A549 (cell line): ENCODE measurements around the gene RNU1-2. TPM values are rescaled to one million over a fixed set of nuclear protein-coding genes. Genes with fewer than 3 reads are reported as not detected.
A peak's percentile ranks its signal among the peaks of the same experiment; 100 is the strongest.
"Not testable (repeated sequence)": the region's sequence is repeated elsewhere in the genome, so short reads cannot be mapped to it uniquely, and the experiment has no call there.

ENCODE experiments used
- ATAC-seq, 2 experiments: fragments of 200-7000 bp in 1 of 2; fragments of >200 bp in 1 of 2; cut with Nextera tagmentation in 1 of 2; cut with Tn5 transposase in 1 of 2; 3 replicates each; pipeline versions ENCODE4 v1.8.0 to v1.9.1; 2018 to 2020; ENCODE audit warnings: mild to moderate bottlenecking in 1 of 2, moderate library complexity in 1 of 2
- CTCF ChIA-PET: fragments of 300-600 bp; sonication (Branson Sonifier 250); formaldehyde crosslinking; extraction: SDS; loops from one replicate; lab custom pipeline; 2021; ENCODE audit warnings: antibody characterized with exemption, inconsistent platforms; lab: Yijun Ruan, JAX
- POLR2A ChIA-PET: fragments of 350-600 bp; formaldehyde crosslinking; extraction: SDS; loops from one replicate; lab custom pipeline; 2021; ENCODE audit warnings: antibody characterized with exemption, inconsistent platforms; lab: Yijun Ruan, JAX
- DNase-seq, 2 experiments: peaks; one replicate each; pipeline versions ENCODE4 v3.0.0 to v3.0.0-alpha.2; 2011 to 2016; ENCODE audit warnings: low read depth in 1 of 2, low spot score in 1 of 2
- FAIRE-seq: peaks from 2 replicates; lab custom pipeline; 2011; peaks lifted over from hg19 to GRCh38; lab: Jason Lieb, UNC
- H3K27ac ChIP-seq, 2 experiments: fragments of >200 bp; sonication (Bioruptor Twin); formaldehyde crosslinking; 3 replicates each; pipeline ENCODE4 v1.5.1; 2016 to 2017
- H3K4me1 ChIP-seq: fragments of >200 bp; sonication (Bioruptor Twin); formaldehyde crosslinking; 3 replicates; pipeline ENCODE4 v1.6.1; 2016
- H3K4me2 ChIP-seq: fragments of >200 bp; sonication (Bioruptor Twin); formaldehyde crosslinking; 3 replicates; pipeline ENCODE4 v1.6.1; 2016
- H3K4me3 ChIP-seq: fragments of >200 bp; sonication (Bioruptor Twin); formaldehyde crosslinking; 3 replicates; pipeline ENCODE4 v1.5.1; 2016
- H3K9me3 ChIP-seq: fragments of >200 bp; sonication (Bioruptor Twin); formaldehyde crosslinking; 3 replicates; pipeline ENCODE4 v1.6.1; 2016
- BHLHE40 ChIP-seq: IDR thresholded peaks from 2 replicates; pipeline ENCODE4 v1.6.1; 2012; ENCODE audit warnings: low read depth, low read length, inconsistent platforms
- CBX8 ChIP-seq: fragments of 200-600 bp; sonication (generic); IDR thresholded peaks from 2 replicates; pipeline ENCODE4 v1.6.1; 2016
- CEBPB ChIP-seq, 2 experiments: fragments of >200 bp in 1 of 2; sonication (Bioruptor Twin) in 1 of 2; formaldehyde crosslinking in 1 of 2; IDR thresholded peaks; 2 replicates each; pipeline ENCODE4 v1.6.1; 2012 to 2016
- CHD2 ChIP-seq: fragments of 150-350 bp; IDR thresholded peaks from 2 replicates; pipeline ENCODE4 v1.6.1; 2014; ENCODE audit warnings: low read length; ENCODE audit not compliant: partially characterized antibody
- ESRRA ChIP-seq: fragments of 150-350 bp; IDR thresholded peaks from 2 replicates; pipeline ENCODE4 v1.6.1; 2014; ENCODE audit warnings: mild to moderate bottlenecking, low read length, borderline replicate concordance
- FOSL2 ChIP-seq, 2 experiments: fragments of 450-650 bp in 1 of 2; fragments of >200 bp in 1 of 2; sonication (Bioruptor Twin) in 1 of 2; formaldehyde crosslinking; IDR thresholded peaks; 2 replicates each; pipeline versions ENCODE4 v1.5.0 to v1.6.1; 2016 to 2020; ENCODE audit warnings: mild to moderate bottlenecking in 1 of 2, moderate library complexity in 1 of 2
- FOXS1 ChIP-seq: fragments of 250-450 bp; sonication (Bioruptor Pico); IDR thresholded peaks from 2 replicates; pipeline ENCODE4 v1.5.0; 2020; ENCODE audit warnings: mild to moderate bottlenecking, moderate library complexity
- GATA3 ChIP-seq: IDR thresholded peaks from 2 replicates; pipeline ENCODE4 v1.6.1; 2012; ENCODE audit warnings: borderline replicate concordance
- HOXA7 ChIP-seq: fragments of 250-450 bp; sonication (Bioruptor Pico); IDR thresholded peaks from 2 replicates; pipeline ENCODE4 v1.5.0; 2020; ENCODE audit warnings: mild to moderate bottlenecking, moderate library complexity
- JUN ChIP-seq, 2 experiments: fragments of >200 bp; sonication (Bioruptor Twin); formaldehyde crosslinking; IDR thresholded peaks; 2 replicates in 1 of 2; 3 replicates in 1 of 2; pipeline ENCODE4 v1.6.1; 2016 to 2017
- KDM1A ChIP-seq: fragments of 200-600 bp; sonication (generic); IDR thresholded peaks from 2 replicates; pipeline ENCODE4 v1.6.1; 2016; ENCODE audit warnings: low read depth, mild to moderate bottlenecking
- MAFK ChIP-seq: fragments of 450-650 bp; IDR thresholded peaks from 2 replicates; pipeline ENCODE4 v1.6.1; 2014; ENCODE audit not compliant: partially characterized antibody
- NFE2L2 ChIP-seq: fragments of 150-350 bp; conservative IDR thresholded peaks from 2 replicates; pipeline ENCODE4 v1.6.1; 2014; ENCODE audit warnings: low read length
- PHF8 ChIP-seq: fragments of 200-600 bp; sonication (generic); IDR thresholded peaks from 2 replicates; pipeline ENCODE4 v1.6.1; 2016; ENCODE audit warnings: low read depth, mild to moderate bottlenecking, antibody characterized with exemption, moderate library complexity, borderline replicate concordance
- POLR2A ChIP-seq: IDR thresholded peaks from 2 replicates; pipeline ENCODE4 v1.6.1; 2012; ENCODE audit warnings: mild to moderate bottlenecking, low read length
- RAD21 ChIP-seq, 2 experiments: fragments of >200 bp in 1 of 2; sonication (Bioruptor Twin) in 1 of 2; formaldehyde crosslinking in 1 of 2; IDR thresholded peaks in 1 of 2; conservative IDR thresholded peaks in 1 of 2; 2 replicates in 1 of 2; 3 replicates in 1 of 2; pipeline ENCODE4 v1.6.1; 2012 to 2018; ENCODE audit warnings: inconsistent platforms in 1 of 2
- RARB ChIP-seq: fragments of 250-450 bp; sonication (Bioruptor Pico); IDR thresholded peaks from 2 replicates; pipeline ENCODE4 v1.8.0; 2021; ENCODE audit warnings: mild to moderate bottlenecking, moderate library complexity
- RCOR1 ChIP-seq: fragments of 150-350 bp; IDR thresholded peaks from 2 replicates; pipeline ENCODE4 v1.6.1; 2014; ENCODE audit warnings: antibody characterized with exemption, low read length, low read depth
- RFX5 ChIP-seq: fragments of 450-650 bp; IDR thresholded peaks from 2 replicates; pipeline ENCODE4 v1.7.1; 2014; ENCODE audit warnings: antibody characterized with exemption, mild to moderate bottlenecking, moderate library complexity
- RNF2 ChIP-seq: fragments of 200-600 bp; sonication (generic); IDR thresholded peaks from 2 replicates; pipeline ENCODE4 v1.6.1; 2016; ENCODE audit warnings: low read depth, mild to moderate bottlenecking, antibody characterized with exemption, moderate library complexity, borderline replicate concordance
- SMC3 ChIP-seq: fragments of >200 bp; sonication (Bioruptor Twin); formaldehyde crosslinking; IDR thresholded peaks from 3 replicates; pipeline ENCODE4 v1.6.1; 2018; ENCODE audit warnings: inconsistent platforms
- SREBF2 ChIP-seq: fragments of 450-650 bp; IDR thresholded peaks from 2 replicates; pipeline ENCODE4 v1.6.1; 2014; ENCODE audit warnings: mild to moderate bottlenecking, moderate library complexity
- TFCP2L1 ChIP-seq: fragments of 250-450 bp; sonication (Bioruptor Pico); IDR thresholded peaks from 2 replicates; pipeline ENCODE4 v1.5.0; 2021; ENCODE audit warnings: mild to moderate bottlenecking
- TP53 ChIP-seq: fragments of 250-450 bp; sonication (Bioruptor Pico); IDR thresholded peaks from 2 replicates; pipeline ENCODE4 v1.5.0; 2021; ENCODE audit warnings: mild to moderate bottlenecking, moderate library complexity
- WGBS: methylation state at CpG from one replicate; pipeline ENCODE4 v1.1.6; 2017; ENCODE audit errors: missing lambda C conversion rate; 5-methylcytosine and 5-hydroxymethylcytosine counted together
- polyA plus RNA-seq, 4 experiments: library from polyadenylated mRNA; depleted of rRNA in 3 of 4; stranded (reverse); fragments of >200 nt; fragmentation: RNase III in 1 of 4; extraction: RNeasy Plus Mini Kit Qiagen cat#74134 plus additional on column Dnase treatment in 1 of 4; gene quantifications; 2 replicates in 3 of 4; 3 replicates in 1 of 4; pipeline ENCODE4 v1.2.3, GENCODE V29; 2011 to 2017
- TF ChIP-seq, protein P1 (sequence below): IDR thresholded peaks from 2 replicates; pipeline ENCODE4 v1.6.1; 2012; ENCODE audit warnings: low read depth, borderline replicate concordance
- TF ChIP-seq, protein P2 (sequence below): fragments of >200 bp; sonication (Bioruptor Twin); formaldehyde crosslinking; IDR thresholded peaks from 3 replicates; pipeline ENCODE4 v1.6.1; 2016
- TF ChIP-seq, protein P3 (sequence below): IDR thresholded peaks from 2 replicates; pipeline ENCODE4 v1.6.1; 2012
- TF ChIP-seq, protein P4 (sequence below): fragments of 450-650 bp; IDR thresholded peaks from 2 replicates; pipeline ENCODE4 v1.6.1; 2014; ENCODE audit warnings: antibody characterized with exemption

Gene RNU1-2
- polyA plus RNA-seq, 2 of the 4 experiments (the other 2 are of a cell fraction): 6.6 to 56.2 TPM

DNA sequence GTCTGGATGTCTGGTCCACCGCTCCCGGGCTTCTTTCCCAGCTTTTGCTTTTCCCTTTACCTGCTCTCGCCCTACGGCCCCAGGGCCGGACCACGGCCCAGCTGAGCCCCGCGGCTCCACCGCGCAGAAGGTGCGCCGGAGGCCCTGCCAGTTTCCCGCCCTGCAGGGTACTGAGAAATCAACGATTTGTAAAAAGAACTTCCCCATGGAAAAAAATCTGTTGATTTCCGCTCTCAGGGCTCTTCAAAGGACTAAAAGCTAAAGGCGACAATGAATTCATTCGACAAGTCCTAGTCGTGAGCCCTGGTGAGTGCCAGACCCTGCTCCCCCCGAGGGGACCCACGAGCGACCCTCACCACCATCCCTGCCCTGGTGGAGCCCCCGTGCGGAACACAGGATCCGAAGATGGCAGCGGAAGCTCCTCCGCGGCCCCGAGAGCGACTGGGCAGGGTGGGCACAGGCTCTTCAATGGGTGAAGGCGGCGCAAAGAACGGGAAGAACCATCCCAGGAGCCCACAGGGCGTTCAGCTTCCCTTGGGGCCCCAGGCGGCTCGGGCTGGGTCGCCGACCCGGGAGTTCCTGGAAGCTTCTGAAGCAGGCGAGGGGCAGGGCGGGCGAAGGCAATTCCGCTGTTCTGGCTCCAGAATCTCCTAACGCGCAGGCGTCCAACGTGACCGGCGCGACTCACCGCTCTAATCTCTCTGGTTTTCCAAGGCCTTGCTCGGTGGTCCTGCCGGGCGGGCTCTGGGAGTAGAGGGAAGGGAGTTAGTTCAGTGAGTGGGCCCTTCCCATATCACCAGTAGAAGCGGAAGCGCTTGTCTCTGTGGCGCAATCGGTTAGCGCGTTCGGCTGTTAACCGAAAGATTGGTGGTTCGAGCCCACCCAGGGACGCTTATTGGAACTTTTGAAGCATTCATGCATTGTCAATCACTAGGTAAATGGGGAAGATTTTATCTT is 6.6 kb upstream of the RNU1-2 start:
- H3K4me2 ChIP-seq: peak overlapping the region; percentile 77
- ChIA-PET CTCF (interaction anchor here (1.2 to 1.3 kb wide), 2 partner anchors 268 to 277 kb away, joined by 3 to 5 read pairs; no protein-coding TSS in a partner anchor), POLR2A (interaction anchor here (1.2 kb wide), 1 partner anchor 268 kb away, joined by 7 read pairs; no protein-coding TSS in a partner anchor)
- peak; percentile 95 to 97 for ATAC-seq
- H3K4me1 ChIP-seq: peaks cover 5% of the 10 kb centered on the region; the same call in 2 of the 3 replicates
- under 1% methylated on average over 45 of the region's 63 CpGs for WGBS
- H3K9me3 ChIP-seq: no peaks in the 10 kb centered on the region
- peak overlapping the region; percentile 87 to 89 for H3K27ac ChIP-seq
- TF ChIP-seq SREBF2: peak; percentile 52
- TF ChIP-seq SMC3: 0 out of 3 replicates have a peak, but pooled peaks have one; percentile 5
- TF ChIP-seq, protein P1, sequence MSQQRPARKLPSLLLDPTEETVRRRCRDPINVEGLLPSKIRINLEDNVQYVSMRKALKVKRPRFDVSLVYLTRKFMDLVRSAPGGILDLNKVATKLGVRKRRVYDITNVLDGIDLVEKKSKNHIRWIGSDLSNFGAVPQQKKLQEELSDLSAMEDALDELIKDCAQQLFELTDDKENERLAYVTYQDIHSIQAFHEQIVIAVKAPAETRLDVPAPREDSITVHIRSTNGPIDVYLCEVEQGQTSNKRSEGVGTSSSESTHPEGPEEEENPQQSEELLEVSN: peak; percentile 68; the same call in 1 of the 2 replicates
- no peak for TF ChIP-seq RCOR1
- TF ChIP-seq KDM1A: no peak
- no peak for TF ChIP-seq RNF2
- no peak for TF ChIP-seq CBX8
- peak in 1 of 2 experiments; percentile 21; a peak in 1 of 5 replicates for TF ChIP-seq JUN (IDR thresholded peaks at IDR 0.05)
- no peak for TF ChIP-seq HOXA7 (CRISPR knock-in tag)
- TF ChIP-seq, protein P2, sequence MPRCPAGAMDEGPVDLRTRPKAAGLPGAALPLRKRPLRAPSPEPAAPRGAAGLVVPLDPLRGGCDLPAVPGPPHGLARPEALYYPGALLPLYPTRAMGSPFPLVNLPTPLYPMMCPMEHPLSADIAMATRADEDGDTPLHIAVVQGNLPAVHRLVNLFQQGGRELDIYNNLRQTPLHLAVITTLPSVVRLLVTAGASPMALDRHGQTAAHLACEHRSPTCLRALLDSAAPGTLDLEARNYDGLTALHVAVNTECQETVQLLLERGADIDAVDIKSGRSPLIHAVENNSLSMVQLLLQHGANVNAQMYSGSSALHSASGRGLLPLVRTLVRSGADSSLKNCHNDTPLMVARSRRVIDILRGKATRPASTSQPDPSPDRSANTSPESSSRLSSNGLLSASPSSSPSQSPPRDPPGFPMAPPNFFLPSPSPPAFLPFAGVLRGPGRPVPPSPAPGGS: no peak
- no peak for TF ChIP-seq FOXS1
- TF ChIP-seq RAD21 (conservative IDR thresholded peaks at IDR 0.05 in 1 of 2, IDR thresholded peaks at IDR 0.05 in 1 of 2): peak; percentile 9 to 25; a peak in 1 of 5 replicates
- no peak for TF ChIP-seq TFCP2L1 (CRISPR knock-in tag)
- TF ChIP-seq RARB: no peak
- TF ChIP-seq CEBPB (IDR thresholded peaks at IDR 0.05): peak; percentile 62 to 88
- TF ChIP-seq PHF8: peak; percentile 67; the same call in 1 of the 2 replicates
- TF ChIP-seq, protein P3, sequence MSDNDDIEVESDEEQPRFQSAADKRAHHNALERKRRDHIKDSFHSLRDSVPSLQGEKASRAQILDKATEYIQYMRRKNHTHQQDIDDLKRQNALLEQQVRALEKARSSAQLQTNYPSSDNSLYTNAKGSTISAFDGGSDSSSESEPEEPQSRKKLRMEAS: peak; percentile 45; the same call in 1 of the 2 replicates
- TF ChIP-seq POLR2A: peak; percentile 39
- TF ChIP-seq NFE2L2: no peak
- no peak for TF ChIP-seq BHLHE40
- TF ChIP-seq GATA3: peak; percentile 27; the same call in 1 of the 2 replicates
- peak; percentile 64; the same call in 1 of the 2 replicates for TF ChIP-seq RFX5
- no peak for TF ChIP-seq CHD2
- no peak for TF ChIP-seq FOSL2 (IDR thresholded peaks at IDR 0.05)
- no peak for TF ChIP-seq FOSL2 (CRISPR knock-in tag; IDR thresholded peaks at IDR 0.05)
- TF ChIP-seq TP53 (CRISPR knock-in tag): no peak
- TF ChIP-seq MAFK: no peak
- no peak for TF ChIP-seq ESRRA
- TF ChIP-seq, protein P4, sequence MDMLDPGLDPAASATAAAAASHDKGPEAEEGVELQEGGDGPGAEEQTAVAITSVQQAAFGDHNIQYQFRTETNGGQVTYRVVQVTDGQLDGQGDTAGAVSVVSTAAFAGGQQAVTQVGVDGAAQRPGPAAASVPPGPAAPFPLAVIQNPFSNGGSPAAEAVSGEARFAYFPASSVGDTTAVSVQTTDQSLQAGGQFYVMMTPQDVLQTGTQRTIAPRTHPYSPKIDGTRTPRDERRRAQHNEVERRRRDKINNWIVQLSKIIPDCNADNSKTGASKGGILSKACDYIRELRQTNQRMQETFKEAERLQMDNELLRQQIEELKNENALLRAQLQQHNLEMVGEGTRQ: no peak
- peak; percentile 43 to 85 for DNase-seq
- peak overlapping the region; percentile 49 for H3K4me3 ChIP-seq
- FAIRE-seq: no peak

DNA sequence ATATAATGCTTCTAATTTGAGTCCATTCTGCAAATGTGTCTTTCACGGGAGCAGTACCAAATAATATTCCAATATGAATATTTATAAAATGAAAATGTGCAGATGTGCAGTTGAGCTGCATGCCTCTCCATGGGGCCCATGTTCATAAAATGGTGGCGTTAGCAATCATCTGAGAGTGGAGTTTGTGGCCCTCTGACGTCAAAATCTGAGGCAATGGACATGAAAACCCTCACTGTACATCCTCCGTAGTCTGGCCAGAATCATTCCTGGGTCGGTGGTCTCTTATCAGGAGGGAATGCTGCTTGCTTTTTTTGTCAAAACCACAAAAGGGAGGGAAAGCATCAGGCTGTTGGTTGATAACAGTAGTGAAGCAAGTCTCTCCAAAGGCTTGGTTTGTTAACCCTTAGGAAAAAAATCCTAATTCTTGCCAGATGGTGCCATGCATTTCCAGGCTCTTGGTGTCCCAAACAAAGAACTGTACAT is 5.2 kb upstream of the RNU1-2 start:
- H3K4me1 ChIP-seq, H3K27ac ChIP-seq, FAIRE-seq, ATAC-seq, H3K9me3 ChIP-seq, DNase-seq, H3K4me3 ChIP-seq, H3K4me2 ChIP-seq: not testable (repeated sequence)
- POLR2A ChIA-PET: interaction anchor here (0.6 kb wide), 1 partner anchor 966 kb away, joined by 3 read pairs; no protein-coding TSS in a partner anchor
- WGBS: 77% methylated on average over 5 of the region's 5 CpGs
- CTCF ChIA-PET: interaction anchor here (0.6 kb wide), 1 partner anchor 1691 kb away, joined by 4 read pairs; no protein-coding TSS in a partner anchor

DNA sequence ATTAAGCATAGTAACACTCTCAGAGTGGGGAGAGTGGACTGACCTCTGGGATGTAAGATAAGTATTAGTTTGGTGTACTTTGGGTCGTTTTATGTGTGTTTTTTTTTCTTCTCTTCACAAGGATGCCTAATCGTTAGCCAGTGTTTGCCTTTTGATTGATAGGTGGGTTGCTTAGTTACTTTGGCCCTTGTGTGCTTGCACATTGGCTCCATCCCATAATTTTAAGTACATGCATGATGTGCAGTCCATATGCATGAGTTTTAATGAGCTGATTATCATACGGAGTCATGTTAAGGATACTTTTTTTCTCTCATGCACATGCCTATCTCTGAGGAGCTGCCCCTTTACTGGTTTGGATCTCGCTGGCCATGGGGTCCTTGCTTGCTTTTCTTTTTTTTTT is 4.7 kb upstream of the RNU1-2 start:
- ATAC-seq, DNase-seq, H3K27ac ChIP-seq, H3K4me2 ChIP-seq, H3K9me3 ChIP-seq, H3K4me1 ChIP-seq, H3K4me3 ChIP-seq, FAIRE-seq: not testable (repeated sequence)
- ChIA-PET POLR2A (interaction anchor here (0.6 kb wide), 1 partner anchor 967 kb away, joined by 3 read pairs; no protein-coding TSS in a partner anchor), CTCF (interaction anchor here (0.6 kb wide), 1 partner anchor 1691 kb away, joined by 4 read pairs; no protein-coding TSS in a partner anchor)
- WGBS: 50% methylated on average over 4 of the region's 4 CpGs

DNA sequence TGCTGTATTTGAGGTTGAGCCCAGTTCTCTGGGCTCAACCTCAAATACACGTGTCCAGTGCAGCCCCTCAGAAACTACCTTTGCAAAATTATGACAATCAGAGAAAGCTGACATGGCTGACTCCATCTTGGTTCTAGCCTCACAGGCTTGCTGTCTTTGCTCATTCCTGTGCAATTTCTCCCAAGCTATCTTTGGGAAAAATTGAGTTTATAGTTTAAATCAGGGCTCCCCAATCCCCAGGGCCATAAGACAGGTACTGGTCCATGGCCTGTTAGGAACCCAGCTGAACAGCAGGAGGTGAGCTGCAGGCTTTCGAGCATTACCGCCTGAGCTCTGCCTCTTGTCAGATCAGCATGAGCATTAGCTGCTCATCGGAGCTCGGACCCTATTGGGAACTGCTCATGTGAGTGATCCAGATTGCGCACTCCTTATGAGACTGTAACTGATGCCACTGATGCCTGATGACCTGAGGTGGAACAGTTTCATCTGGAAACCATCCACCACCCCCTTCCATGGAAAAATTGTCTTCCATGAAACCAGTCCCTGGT is 2.7 kb upstream of the RNU1-2 start:
- peaks cover 13% of the 10 kb centered on the region for H3K4me1 ChIP-seq
- H3K27ac ChIP-seq, ATAC-seq, CTCF ChIA-PET, H3K4me3 ChIP-seq, FAIRE-seq, DNase-seq, H3K4me2 ChIP-seq, H3K9me3 ChIP-seq, POLR2A ChIA-PET: not testable (repeated sequence)
- 73% methylated on average over 4 of the region's 6 CpGs for WGBS
